GM10266 (cell line): ENCODE results near the gene KIAA0930.

Experiments used
- DNase-seq: peaks from one replicate; pipeline ENCODE4 v3.0.0; 2012; ENCODE audit errors: extremely low spot score
- CTCF ChIP-seq: IDR thresholded peaks from 2 replicates; pipeline ENCODE4 v1.5.1; 2012; ENCODE audit warnings: mild to moderate bottlenecking, low read depth; ENCODE audit not compliant: control insufficient read depth, insufficient read depth; ENCODE audit errors: missing control alignments

KIAA0930 gene

GRCh38 chr22:45201678-45202332 lies 38.9 kb downstream of the KIAA0930 start:
- TF ChIP-seq CTCF: no peak
- DNase-seq: no peak

- no peak for DNase-seq
- no peak for TF ChIP-seq CTCF
Measured at GRCh38 chr22:45200860-45201511, 39.7 kb downstream of the KIAA0930 start.

- TF ChIP-seq CTCF: no peak
- no peak for DNase-seq
Measured at GRCh38 chr22:45200230-45200629, 40.5 kb downstream of the KIAA0930 start.

- no peak for DNase-seq
- TF ChIP-seq CTCF: no peak
Measured at GRCh38 chr22:45199723-45200122, 41.0 kb downstream of the KIAA0930 start.

GRCh38 chr22:45198463-45198795 lies 42.3 kb downstream of the KIAA0930 start:
- no peak for DNase-seq
- no peak for TF ChIP-seq CTCF

GRCh38 chr22:45197606-45198462 lies 42.9 kb downstream of the KIAA0930 start:
- no peak for DNase-seq
- no peak for TF ChIP-seq CTCF
